ENCODE measurements around the gene NTN3. TPM values are rescaled to one million over a fixed set of nuclear protein-coding genes. Genes with fewer than 3 reads are reported as not detected.
"Not testable (repeated sequence)": the region's sequence is repeated elsewhere in the genome, so short reads cannot be mapped to it uniquely, and the experiment has no call there.

NTN3 gene
- total RNA-seq, 2 donors from 2014 or later, result not detected

- Mint-ChIP-seq H3K4me1 (ENCODE audit: low read depth in 2 of 2) (peaks cover 0 to 23% of the 10 kb centered on the region in 2 donors), H3K27ac (no peak overlapping the region), H3K27me3 (peaks cover 9 to 12% of the 10 kb centered on the region in 2 donors), H3K4me3 (no peak overlapping the region), H3K9me3 (no peaks in the 10 kb centered on the region), H3K36me3 (no peaks in the 10 kb centered on the region)
- DNase-seq (ENCODE audit: low spot score), result no peak
- peak; percentile 0 for ATAC-seq
Measured at GRCh38 chr16:2473446-2473926, 2.4 kb downstream of the NTN3 start.

GRCh38 chr16:2473999-2474876, 3.1 kb downstream of the NTN3 start:
- peaks cover 9 to 12% of the 10 kb centered on the region in 2 donors for H3K27me3 Mint-ChIP-seq
- peak overlapping the region; percentile 69 for H3K4me3 Mint-ChIP-seq
- ATAC-seq, result peak; percentile 64 to 70
- DNase-seq (ENCODE audit: low spot score), result no peak
- H3K9me3 Mint-ChIP-seq, result no peaks in the 10 kb centered on the region
- H3K27ac Mint-ChIP-seq, result no peak overlapping the region
- no peaks in the 10 kb centered on the region for H3K36me3 Mint-ChIP-seq
- H3K4me1 Mint-ChIP-seq (ENCODE audit: low read depth in 2 of 2), result peaks cover 0 to 23% of the 10 kb centered on the region in 2 donors

DNA sequence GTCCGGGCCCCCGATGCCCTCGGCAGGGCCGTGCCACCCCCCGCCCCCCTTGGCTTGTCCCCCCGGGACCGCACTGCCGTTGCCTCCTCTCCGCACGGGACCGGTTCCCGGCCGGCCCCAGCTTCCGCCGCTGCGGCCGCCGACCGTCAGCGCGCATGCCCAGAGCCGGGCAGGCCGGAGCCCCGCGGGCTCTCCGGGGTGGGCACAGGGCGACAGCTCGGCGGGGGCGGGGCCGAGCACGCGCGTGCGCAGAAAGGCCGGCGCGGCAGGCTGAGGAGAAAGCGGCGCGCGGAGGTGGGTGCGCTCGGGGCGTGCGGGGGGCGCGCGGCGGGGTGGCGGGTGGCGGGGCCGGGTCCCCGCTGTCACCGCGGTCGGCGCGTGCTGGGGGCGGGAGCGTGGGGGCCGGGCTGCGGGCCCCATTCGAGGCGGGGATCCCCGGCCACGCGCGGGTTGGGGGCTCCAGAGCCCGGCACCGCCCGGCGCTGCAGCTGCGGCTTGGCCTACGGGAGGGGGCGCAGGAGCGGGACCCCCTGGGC, 3.8 kb downstream of the NTN3 start, which contains the start of gene TBC1D24:
Gene TBC1D24 (plus strand): TSS at position 251 of the 536 bp plus-strand sequence. CDS start 21,022 bp downstream, outside the sequence.
- H3K27me3 Mint-ChIP-seq, result peaks cover 5 to 6% of the 10 kb centered on the region in 2 donors
- H3K36me3 Mint-ChIP-seq, result no peaks in the 10 kb centered on the region
- H3K4me1 Mint-ChIP-seq (ENCODE audit: low read depth in 2 of 2), result peaks cover 0 to 19% of the 10 kb centered on the region in 2 donors
- ATAC-seq (peak; percentile 88 to 92), DNase-seq (ENCODE audit: low spot score) (peak; percentile 93)
- H3K27ac Mint-ChIP-seq, result no peak within 1 kb of the TSS
- H3K4me3 Mint-ChIP-seq, result peak within 1 kb of the TSS; percentile 69
- H3K9me3 Mint-ChIP-seq, result no peaks in the 10 kb centered on the region

GRCh38 chr16:2475413-2476344, 4.6 kb downstream of the NTN3 start:
- no peak for DNase-seq (ENCODE audit: low spot score)
- H3K4me1 Mint-ChIP-seq (ENCODE audit: low read depth in 2 of 2), result peaks cover 0 to 18% of the 10 kb centered on the region in 2 donors
- H3K27ac Mint-ChIP-seq, result no peak overlapping the region

GRCh38 chr16:2476345-2476720, 5.2 kb downstream of the NTN3 start:
- H3K36me3 Mint-ChIP-seq, result no peaks in the 10 kb centered on the region
- H3K4me3 Mint-ChIP-seq, result peak overlapping the region; percentile 50
- ATAC-seq (no peak), DNase-seq (ENCODE audit: low spot score) (no peak)
- no peaks in the 10 kb centered on the region for H3K9me3 Mint-ChIP-seq
- H3K27ac Mint-ChIP-seq, result no peak overlapping the region
- H3K27me3 Mint-ChIP-seq, result peaks cover 0 to 2% of the 10 kb centered on the region in 2 donors
- peaks cover 0 to 18% of the 10 kb centered on the region in 2 donors for H3K4me1 Mint-ChIP-seq (ENCODE audit: low read depth in 2 of 2)

More at GRCh38 chr16:2475413-2476344, 4.6 kb downstream of the NTN3 start:
- H3K4me3 Mint-ChIP-seq, result peak overlapping the region; percentile 50
- peaks cover 0 to 2% of the 10 kb centered on the region in 2 donors for H3K27me3 Mint-ChIP-seq
- no peaks in the 10 kb centered on the region for H3K9me3 Mint-ChIP-seq
- peak; percentile 41 to 61 for ATAC-seq
- no peaks in the 10 kb centered on the region for H3K36me3 Mint-ChIP-seq

DNA sequence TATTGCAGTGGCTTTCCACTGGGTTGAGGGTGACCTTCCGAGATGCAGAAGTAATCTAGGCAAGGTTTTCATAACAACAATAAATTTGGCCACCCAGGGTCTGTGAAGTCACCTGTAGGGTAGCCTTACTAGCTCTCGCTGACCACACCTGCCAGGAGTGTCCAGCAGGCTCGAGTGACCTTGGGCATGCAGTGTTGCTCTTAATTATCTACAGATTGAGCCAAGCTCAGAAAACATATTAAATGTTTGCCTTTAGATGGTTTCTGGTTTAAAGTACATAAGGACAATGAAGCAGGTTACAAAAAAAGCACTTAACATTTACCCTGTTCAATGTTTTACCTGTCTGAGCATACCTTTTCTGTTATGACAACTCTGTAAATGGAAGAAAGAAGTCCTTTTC, 5.6 kb downstream of the NTN3 start:
- no peak overlapping the region for H3K27ac Mint-ChIP-seq
- peaks cover 0 to 2% of the 10 kb centered on the region in 2 donors for H3K27me3 Mint-ChIP-seq
- ATAC-seq (no peak), DNase-seq (ENCODE audit: low spot score) (no peak)
- no peaks in the 10 kb centered on the region for H3K36me3 Mint-ChIP-seq
- H3K4me1 Mint-ChIP-seq (ENCODE audit: low read depth in 2 of 2), result peaks cover 0 to 18% of the 10 kb centered on the region in 2 donors
- peak overlapping the region; percentile 50 for H3K4me3 Mint-ChIP-seq
- no peaks in the 10 kb centered on the region for H3K9me3 Mint-ChIP-seq

- Mint-ChIP-seq H3K36me3 (no peaks in the 10 kb centered on the region), H3K4me1 (ENCODE audit: low read depth in 2 of 2) (peaks cover 0 to 18% of the 10 kb centered on the region in 2 donors), H3K9me3 (no peaks in the 10 kb centered on the region), H3K27ac (no peak overlapping the region), H3K27me3 (peaks cover 0 to 2% of the 10 kb centered on the region in 2 donors), H3K4me3 (no peak overlapping the region)
- ATAC-seq (no peak), DNase-seq (ENCODE audit: low spot score) (no peak)
Measured at GRCh38 chr16:2477327-2477726, 6.2 kb downstream of the NTN3 start.

DNA sequence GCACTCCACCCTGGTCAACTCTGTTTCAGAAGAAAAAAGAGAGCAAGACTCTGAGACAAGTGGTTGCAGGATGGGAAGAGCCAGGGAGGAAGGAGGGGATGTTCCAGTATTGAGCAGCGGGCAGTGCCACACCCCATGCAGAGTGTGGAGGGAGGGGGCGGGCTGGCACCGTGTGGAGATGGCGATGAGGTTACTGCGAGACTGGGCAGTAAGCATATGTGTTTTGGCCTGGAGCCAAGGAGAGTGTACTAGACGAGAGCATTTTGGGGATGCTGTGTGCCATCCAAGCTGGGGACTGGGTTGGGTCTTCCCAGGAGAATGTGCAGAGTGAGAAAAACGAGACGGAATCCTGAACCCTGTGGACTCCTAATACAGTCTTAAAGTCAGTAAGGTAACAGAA, 7.2 kb downstream of the NTN3 start:
- no peaks in the 10 kb centered on the region for H3K36me3 Mint-ChIP-seq
- no peak overlapping the region for H3K27ac Mint-ChIP-seq
- no peak overlapping the region for H3K4me3 Mint-ChIP-seq
- DNase-seq (ENCODE audit: low spot score) (no peak), ATAC-seq (no peak)
- no peaks in the 10 kb centered on the region for H3K9me3 Mint-ChIP-seq
- no peaks in the 10 kb centered on the region for H3K27me3 Mint-ChIP-seq
- peaks cover 0 to 15% of the 10 kb centered on the region in 2 donors for H3K4me1 Mint-ChIP-seq (ENCODE audit: low read depth in 2 of 2)

DNA sequence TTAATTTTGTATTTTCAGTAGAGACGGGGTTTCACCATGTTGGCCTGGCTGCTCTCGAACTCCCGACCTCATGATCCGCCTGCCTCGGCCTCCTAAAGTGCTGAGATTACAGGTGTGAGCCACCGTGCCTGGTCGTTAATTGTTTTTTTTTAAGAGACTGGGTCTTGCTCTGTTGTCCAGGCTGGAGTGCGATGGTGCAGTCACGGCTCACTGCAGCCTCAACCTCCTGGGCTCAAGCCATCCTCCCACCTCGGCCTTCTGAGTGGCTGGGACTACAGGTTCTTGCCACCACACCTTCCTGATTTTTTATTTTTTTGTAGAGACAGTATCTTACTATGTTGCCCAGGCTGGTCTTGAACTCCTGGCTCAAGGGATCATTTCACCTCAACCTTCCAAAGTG, 8.9 kb downstream of the NTN3 start:
- not testable (repeated sequence) for H3K27ac Mint-ChIP-seq; H3K4me3 Mint-ChIP-seq; ATAC-seq; DNase-seq (ENCODE audit: low spot score); H3K27me3 Mint-ChIP-seq; H3K9me3 Mint-ChIP-seq; H3K36me3 Mint-ChIP-seq
- peaks cover 0 to 19% of the 10 kb centered on the region in 2 donors for H3K4me1 Mint-ChIP-seq (ENCODE audit: low read depth in 2 of 2)

DNA sequence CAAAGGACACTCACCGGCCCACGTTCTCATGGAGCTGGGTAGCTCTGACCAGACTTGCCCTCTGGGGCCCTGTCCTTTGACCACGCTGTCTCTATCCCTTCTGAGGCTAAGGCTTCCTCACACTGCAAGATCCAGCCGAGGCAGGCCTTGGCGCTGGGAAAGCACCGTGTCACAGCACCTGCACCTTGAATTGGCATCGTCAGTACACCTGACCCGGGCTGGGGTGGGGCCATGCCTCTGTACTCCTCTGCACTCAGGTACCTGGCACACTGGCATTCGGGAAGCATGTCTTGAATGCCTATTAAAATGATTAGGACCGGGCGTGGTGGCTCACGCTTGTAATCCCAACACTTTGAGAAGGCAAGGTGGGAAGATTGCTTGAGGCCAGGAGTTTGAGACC, 9.9 kb downstream of the NTN3 start:
- no peaks in the 10 kb centered on the region for H3K27me3 Mint-ChIP-seq
- no peak for DNase-seq (ENCODE audit: low spot score)
- H3K9me3 Mint-ChIP-seq, result no peaks in the 10 kb centered on the region
- H3K36me3 Mint-ChIP-seq, result no peaks in the 10 kb centered on the region
- no peak for ATAC-seq
- H3K4me3 Mint-ChIP-seq, result no peak overlapping the region
- H3K27ac Mint-ChIP-seq, result no peak overlapping the region
- peaks cover 0 to 22% of the 10 kb centered on the region in 2 donors for H3K4me1 Mint-ChIP-seq (ENCODE audit: low read depth in 2 of 2)

GRCh38 chr16:2481676-2482075, 10.6 kb downstream of the NTN3 start:
- no peak overlapping the region for H3K27ac Mint-ChIP-seq
- no peaks in the 10 kb centered on the region for H3K27me3 Mint-ChIP-seq
- DNase-seq (ENCODE audit: low spot score) (no peak), ATAC-seq (no peak)
- no peaks in the 10 kb centered on the region for H3K36me3 Mint-ChIP-seq
- H3K9me3 Mint-ChIP-seq, result no peaks in the 10 kb centered on the region
- peaks cover 2 to 21% of the 10 kb centered on the region in 2 donors for H3K4me1 Mint-ChIP-seq (ENCODE audit: low read depth in 2 of 2)
- no peak overlapping the region for H3K4me3 Mint-ChIP-seq

DNA sequence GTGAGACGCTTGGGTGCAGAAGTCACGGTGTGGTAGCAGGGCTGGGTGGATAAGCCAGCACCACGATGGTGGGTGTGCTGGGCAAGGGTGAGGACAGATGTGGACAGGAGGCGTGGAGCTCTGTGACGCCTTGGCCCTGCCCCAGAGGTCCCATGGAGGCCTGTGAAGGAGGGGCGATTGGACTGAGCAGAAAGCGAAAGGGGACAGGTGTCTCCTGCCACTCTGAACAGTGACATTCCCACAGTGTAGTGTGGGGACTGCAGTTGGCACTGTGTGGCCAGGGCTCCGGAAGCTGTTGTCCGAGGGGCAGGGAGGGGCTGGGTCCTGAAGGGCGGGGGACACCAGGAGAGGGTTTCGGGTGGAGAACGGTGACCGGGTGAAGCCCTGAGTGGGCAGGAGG, 11.2 kb downstream of the NTN3 start:
- ATAC-seq, result no peak
- H3K36me3 Mint-ChIP-seq, result no peaks in the 10 kb centered on the region
- no peaks in the 10 kb centered on the region for H3K9me3 Mint-ChIP-seq
- no peak overlapping the region for H3K4me3 Mint-ChIP-seq
- peaks cover 7 to 24% of the 10 kb centered on the region in 2 donors for H3K4me1 Mint-ChIP-seq (ENCODE audit: low read depth in 2 of 2)
- no peak for DNase-seq (ENCODE audit: low spot score)
- H3K27ac Mint-ChIP-seq, result no peak overlapping the region
- H3K27me3 Mint-ChIP-seq, result no peaks in the 10 kb centered on the region

Measured in natural killer cell treated with Interleukin-12 subunit alpha and Interleukin-12 subunit beta and Interleukin-15 and Interleukin-18, amount 100 ng/mL, for 72 hours (primary cell).